ELR (cell line): ENCODE data around the gene PRKAB1.

Experiments
- DNase-seq: peaks from one replicate; pipeline ENCODE4 v3.0.0-alpha.2; 2015; ENCODE audit warnings: low read depth

Gene PRKAB1

DNA sequence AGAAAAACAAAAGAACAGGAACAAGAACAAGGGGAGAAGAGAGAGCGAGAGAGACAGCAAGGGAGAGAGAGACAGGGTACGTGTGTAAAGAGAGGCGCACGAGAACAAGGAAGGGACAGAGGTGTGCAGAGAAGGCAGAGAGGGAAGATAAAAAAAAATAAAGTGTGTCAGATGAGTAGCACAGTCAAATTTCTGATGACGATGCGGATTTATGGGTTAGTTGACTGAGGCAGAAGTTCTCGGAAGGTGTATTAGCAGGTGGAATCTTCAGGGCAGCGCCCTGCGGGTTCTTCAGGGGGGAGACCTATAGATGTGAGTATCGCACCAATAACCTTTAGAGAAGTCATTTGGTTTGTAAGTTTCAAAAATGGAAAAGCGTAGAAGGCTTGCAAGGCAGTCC is 44.8 kb downstream of the PRKAB1 start:
- DNase-seq, result no peak

DNA sequence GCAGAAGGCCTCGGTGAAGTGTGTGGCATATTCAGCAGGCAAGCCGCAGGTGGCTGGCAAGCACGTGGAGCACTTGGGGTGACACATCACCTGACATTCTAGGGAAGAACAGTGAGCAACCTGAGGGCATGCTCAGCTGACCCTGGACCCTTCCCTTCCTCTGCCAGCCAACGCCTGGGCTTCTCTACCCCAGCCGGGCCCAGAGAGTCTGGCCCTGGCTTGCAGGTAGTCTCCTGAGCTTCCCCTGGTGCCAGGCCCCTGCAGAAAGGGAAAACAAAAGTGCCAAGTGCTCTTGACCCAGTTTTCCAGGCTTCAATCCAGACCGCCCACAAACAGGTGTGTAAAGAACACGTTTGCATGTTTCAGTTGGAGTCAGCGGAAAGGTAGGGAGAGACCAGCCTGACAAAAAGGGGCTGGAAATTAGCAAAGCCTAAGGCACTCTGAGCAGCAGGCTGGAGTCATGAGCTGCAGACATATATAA is 45.7 kb downstream of the PRKAB1 start:
- no peak for DNase-seq

DNA sequence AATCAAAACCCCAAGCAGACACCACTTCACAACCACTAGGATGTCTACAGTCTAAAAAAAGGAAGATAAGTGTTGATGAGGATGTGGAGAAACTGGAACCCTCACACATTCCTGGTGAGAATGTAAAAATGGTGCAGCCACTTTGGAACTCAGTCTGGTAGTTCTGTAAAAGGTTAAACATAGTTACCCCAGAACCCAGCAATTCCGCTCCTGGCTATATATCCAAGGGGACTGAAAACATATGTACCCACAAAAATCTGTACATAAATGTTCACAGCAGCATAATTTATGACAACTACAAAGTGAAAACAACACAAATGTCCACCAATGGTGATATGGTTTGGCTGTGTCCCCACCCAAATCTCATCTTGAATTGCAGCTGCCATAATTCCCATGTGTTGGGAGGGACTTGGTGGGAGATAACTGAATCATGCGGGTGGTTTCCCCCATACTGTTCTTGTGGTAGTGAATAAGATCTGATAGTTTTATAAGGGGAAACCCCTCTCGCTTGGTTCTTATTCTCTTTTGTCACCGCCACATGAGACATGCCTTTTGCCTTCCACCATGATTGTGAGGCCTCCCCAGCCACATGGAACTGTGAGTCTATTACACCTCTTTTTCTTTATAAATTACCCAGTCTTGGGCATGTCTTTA is 46.8 kb downstream of the PRKAB1 start:
- DNase-seq, result no peak

DNA sequence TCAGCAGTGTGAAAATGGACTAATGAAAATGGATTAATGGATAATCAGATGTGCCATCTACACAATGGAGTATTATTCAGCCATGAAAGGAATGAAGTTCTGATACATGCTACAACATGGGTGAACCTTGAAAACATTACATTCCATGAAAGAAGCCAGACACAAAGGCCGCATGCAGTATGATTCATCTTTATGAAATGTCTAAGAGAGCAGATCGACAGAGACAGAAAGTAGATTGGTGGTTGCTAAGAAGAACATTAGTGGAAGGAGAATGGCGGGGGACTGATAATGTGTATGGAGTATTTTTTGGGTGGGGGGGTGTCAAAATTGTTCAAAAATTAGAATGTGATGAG is 47.3 kb downstream of the PRKAB1 start:
- DNase-seq, result peak; percentile 71

DNA sequence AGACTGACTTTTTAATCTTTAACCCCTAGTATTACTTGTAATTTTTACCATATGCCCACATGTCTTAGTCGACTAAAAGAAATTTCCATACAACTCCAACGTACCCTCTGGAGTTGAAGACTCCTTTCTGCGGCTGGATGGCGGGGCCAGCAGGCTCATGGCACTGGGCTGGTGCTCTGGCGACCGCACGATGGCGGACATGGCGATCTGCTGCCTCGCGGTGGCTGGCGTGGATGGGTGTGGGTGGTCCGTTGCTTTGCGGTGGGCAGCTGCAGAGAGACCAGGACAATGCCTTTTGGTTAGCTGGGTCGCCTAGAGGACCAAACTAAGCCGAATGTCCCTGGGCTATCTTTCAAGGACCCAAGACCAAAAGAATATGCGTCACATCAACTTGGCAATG is 50.2 kb downstream of the PRKAB1 start:
- no peak for DNase-seq

DNA sequence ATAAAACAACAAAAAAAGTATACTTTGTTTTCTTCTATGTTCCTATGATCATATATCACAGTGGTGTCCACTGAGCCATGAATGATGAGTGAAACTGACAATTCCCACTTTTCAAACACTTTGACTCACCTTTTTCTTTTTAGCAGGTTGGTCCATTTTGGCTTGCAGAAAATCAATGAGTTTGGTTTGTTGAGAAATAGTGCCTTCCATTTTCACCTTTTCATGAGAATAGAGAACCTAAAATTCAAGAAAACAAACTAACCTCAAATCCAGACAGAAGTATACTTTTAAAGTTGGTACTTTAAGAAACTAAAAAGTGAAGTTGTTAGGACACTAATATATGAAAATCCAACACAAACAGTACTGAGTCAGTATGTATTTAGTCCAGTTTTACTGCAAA is 52.4 kb downstream of the PRKAB1 start:
- DNase-seq, result no peak

DNA sequence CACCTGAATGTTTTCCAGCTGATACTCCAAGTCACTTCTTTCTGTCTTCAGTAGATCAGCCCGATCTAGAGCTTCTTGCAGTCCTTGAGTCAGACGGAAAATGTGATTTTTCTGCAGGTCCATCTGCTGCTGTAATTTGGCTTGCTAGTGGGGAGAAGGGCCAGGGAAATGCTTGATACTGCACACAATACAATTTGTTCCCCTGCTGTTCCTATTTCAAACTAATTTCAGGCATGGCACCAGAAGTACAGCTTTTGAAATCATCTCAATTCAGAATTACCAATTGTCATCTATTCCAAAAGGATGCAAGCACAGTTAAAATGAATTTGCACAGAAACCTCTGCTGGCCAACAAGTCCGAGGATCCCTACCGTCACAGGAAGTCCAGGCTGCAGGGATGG is 53.4 kb downstream of the PRKAB1 start:
- DNase-seq, result no peak

DNA sequence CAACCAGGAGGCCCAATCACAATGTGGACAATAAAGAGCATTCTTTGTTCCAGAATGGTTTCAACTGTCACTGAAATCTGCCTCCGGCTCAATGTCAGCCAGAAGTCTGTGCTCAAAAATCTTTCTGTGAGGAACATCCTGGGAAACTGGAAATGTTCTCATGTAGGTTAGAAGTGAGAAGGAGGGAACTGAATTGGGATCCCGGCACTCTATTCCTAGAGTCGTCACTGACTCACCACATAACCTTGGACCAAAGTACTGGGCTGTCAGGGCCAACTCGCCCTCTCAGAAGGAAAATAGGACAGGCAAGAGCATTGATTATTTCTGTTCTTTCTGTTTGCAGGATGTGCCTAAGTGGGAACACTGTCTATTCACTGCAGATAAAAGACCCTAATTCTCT is 57.6 kb downstream of the PRKAB1 start:
- DNase-seq, result no peak

DNA sequence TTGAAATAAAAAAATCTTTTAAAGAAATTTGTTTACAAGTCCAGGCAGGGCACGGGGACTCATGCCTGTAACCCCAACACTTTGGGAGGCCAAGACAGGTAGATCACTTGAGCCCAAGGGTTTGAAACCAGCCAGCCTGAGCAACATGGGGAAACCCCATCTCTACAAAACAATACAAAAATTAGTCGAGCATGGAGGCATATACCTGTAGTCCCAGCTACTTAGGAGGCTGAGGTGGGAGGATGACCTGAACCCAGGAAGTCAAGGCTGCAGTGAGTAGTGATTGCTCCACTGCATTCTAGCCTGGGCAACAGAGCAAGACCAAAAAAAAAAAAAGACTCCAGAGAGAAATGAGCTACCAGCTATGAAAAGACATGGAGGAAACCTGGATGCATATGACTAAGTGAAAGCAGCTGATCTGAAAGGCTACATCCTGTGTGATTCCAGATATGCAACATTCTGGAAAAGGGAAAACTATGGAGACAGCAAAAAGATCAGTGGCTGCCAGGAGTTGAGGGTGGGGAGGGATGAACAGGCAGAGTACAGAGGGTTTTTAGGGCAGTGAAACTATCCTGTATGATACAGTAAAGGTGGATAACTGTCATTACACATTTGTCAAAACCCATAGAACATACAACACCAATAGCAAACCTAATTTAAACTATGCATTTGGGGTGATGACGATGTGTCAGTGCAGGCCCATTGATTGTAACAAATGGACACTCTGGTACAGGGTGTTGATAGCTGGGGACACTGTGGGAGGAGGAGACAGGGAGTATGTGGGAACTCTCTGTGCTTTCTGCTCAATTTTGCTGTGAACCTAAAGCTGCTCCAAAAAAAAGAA is 59.9 kb downstream of the PRKAB1 start:
- no peak for DNase-seq

DNA sequence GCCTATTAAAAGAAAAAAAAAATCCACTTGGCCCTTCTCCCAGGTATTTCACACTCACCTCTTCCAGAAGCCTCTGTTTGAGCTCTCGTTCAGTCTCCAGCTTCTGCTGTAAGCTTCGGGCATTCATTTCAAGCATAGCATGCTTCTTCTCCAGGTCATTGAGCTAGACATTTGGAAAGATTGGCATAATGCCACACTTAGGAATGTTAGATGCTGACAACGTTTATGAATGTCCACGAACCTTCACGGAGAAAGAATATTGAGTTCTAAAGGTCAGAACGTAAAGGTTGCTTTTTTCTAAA is 60.5 kb downstream of the PRKAB1 start:
- DNase-seq, result no peak

DNA sequence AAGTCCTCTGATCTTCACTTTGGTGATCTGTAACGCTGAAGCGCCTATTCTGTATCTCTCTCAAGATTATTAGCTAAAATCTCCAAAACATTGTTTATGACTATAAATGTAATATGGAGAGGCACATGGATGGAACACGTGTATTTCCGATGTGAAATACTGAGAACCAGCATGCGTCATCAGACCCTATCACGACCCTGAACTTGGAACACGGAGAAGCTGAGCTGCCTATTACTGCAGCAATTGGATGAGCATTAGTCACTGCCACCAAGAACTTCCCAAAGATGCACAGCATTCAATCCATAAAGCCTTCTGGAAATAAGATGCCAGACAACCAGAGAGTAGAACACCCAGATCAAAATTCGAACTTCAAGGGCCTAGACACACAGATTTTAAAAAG is 61.9 kb downstream of the PRKAB1 start:
- no peak for DNase-seq

DNA sequence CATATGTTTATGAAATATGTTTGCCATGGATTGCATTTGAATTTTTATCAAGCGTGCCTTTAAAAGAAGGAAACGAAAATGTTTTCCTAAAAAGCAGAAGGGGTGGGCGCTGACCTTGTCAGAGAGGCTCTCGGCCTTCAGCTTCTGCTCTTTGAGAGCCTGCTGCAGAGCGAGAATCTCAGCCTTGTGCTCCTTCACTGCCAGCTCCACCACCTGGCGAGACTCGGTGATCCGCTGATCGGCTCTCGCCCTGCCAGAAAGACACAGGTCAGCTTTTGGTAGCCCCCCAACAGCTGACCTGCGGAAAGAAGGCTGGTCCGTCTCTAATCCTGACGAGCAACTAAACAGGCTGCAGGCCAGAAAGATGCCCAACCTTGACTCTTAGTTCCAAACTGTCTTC is 62.4 kb downstream of the PRKAB1 start:
- no peak for DNase-seq
